Suppressor macrophage (primary cell): Measurements from ENCODE around the gene CCDC136.

Experiments used
- DNase-seq, 4 experiments: peaks; one replicate each; pipeline ENCODE4 v3.0.0-alpha.2; 2020 to 2022

CCDC136 gene

GRCh38 chr7:128863433-128863989 is 71.7 kb downstream of the CCDC136 start:
- peak; percentile 59 to 69 (median 66) for DNase-seq

- no peak for DNase-seq
These were observed 73.5 kb downstream of the CCDC136 start for GRCh38 chr7:128865303-128865702.

DNA sequence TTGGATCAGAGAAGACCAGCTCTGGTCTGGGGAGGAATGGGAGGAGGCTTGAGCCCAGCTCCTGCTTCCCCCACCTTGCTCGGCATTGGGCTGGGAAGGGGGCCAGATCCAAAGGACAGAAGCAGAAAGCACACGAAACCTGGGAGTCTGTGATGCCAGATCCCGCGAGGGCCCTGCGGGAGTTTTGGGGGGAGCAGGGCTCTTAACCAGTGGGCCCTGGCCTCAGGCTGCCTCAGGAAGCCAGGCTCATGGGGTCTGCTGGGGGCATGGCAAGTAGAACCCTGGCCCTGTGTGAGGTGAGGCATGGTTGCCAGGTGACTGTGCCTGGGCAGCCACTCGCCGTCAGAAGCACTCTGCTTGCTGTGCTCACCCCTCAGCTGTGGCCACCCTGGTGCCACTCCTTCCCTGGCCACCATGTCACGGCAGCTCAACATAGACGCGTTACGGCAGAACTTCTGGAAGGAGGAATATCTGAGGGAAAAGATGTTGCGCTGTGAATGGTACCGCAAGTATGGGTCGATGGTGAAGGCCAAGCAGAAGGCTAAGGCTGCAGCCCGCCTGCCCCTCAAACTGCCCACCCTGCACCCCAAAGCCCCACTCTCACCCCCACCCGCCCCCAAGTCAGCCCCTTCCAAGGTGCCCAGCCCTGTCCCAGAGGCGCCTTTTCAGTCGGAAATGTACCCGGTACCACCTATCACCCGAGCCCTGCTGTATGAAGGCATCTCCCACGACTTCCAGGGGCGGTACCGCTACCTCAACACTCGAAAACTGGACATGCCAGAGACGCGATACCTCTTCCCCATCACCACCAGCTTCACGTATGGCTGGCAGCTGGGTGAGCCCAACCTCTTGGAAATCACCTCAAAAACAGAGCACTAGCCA is 74.5 kb downstream of the CCDC136 start:
- no peak for DNase-seq

DNA sequence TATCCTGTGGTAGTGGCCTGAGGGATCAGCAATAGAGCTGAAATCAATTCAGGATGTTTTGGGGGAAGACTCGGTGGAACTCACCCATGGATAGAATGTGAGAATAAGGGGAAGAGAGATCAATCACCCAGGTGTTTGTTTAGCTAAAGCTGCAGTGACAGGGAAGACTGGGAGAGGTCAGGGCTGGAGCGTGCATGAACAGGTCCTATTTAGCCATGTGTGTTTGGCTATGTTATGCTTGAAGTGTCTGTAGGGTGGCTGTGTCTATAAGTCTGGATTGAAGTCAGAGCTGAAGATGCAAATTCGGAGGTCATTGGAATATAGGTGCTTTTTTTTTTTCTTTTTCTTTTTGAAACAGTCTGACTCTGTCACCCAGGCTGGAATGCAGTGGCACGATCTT is 75.5 kb downstream of the CCDC136 start:
- no peak for DNase-seq

GRCh38 chr7:128867842-128868623 is 76.3 kb downstream of the CCDC136 start:
- DNase-seq, result peak in 1 of 4 experiments; percentile 23

GRCh38 chr7:128868624-128869137 is 76.9 kb downstream of the CCDC136 start:
- DNase-seq, result peak in 2 of 4 experiments; percentile 36 to 43

DNA sequence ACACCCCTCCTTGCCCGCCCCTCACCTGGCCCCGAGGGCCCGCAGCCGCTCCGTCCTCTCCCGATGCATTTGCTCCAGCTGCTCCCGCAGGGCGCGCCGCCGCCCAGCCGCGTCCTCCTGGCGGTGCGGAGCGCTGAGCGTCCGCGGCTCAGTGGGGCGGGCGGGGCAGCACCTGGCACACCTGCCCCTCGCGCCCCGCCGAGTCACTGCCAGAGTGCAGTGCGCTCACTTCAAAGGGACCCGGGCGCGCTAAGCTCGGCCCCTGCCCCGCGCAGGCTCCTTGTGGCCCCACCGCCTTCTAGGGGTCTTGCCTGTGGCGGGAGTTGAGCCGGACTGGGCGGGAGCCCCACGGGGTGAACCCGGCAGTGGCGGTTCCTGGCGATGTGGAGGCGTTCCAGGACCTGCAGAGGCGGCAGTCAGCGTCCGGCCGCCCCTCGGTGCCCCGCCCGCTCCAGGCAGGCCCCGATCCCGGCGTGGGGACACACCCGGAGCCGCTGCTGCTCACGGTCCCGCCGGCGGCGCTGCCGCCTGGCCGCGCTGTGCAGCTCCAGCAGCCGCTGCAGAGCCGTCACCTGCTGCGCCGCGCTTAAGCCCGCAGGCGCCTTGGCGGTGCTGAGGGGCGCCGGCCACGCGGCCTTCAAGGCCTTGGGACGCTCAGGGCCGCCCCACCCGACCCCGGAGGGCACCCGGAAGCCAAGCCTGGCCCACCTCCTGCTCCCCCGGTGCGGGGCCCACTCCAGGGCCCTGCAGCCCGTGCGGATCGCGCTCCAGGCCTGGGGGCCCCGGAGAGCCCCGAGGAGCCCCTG is 77.6 kb downstream of the CCDC136 start:
- peak; percentile 39 to 76 (median 60) for DNase-seq

DNA sequence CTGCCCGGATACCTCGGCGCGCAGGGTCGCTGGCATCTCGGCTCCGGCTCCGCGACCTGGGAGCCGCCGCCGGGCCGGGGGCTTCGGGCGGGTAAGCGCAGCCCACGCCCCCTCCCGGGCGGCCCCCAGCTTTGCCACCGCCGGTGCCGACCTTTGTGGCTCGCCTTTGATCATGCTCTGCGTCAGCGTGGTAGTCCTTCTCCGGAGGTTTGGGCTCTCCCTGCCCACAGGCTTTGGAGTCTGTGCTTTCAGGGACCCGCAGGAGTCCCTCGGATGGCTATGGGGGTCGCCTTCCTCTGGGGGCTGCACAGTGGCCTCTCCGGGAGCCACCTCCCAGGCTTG is 78.1 kb downstream of the CCDC136 start:
- no peak for DNase-seq

GRCh38 chr7:128871050-128871449 is 79.3 kb downstream of the CCDC136 start:
- DNase-seq, result no peak
